Measurements from ENCODE around the gene BNIP3.

BNIP3 gene

DNA sequence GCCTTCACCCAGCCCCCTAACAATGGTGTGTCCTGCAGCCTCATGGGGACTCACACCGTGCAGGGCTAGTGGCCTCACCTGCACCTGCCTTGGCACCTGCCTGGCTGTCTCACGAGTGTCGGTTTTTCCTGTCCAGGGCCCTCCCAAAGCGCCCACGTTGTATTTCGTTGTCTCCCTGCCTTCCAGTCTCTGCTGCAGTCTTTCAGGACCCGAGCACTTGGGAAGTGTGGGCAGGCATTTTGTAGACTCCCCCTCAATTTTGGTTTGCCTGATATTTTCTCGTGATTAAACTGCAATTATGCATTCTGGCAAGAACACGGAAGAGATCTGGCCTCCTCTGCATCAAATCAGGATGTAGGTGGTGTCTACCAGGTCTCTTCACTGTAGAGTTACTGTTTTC, 17.9 kb downstream of the BNIP3 start:
- no peak for TF ChIP-seq CTCF (IDR thresholded peaks at IDR 0.05; ENCODE audit: insufficient read depth, low read depth, low read length, missing control alignments)
- no peak overlapping the region for H3K4me3 ChIP-seq (ENCODE audit: low read depth, low read length)

GRCh38 chr10:131963350-131963749, 18.4 kb downstream of the BNIP3 start:
- DNase-seq (ENCODE audit: low read depth) = no peak
- TF ChIP-seq CTCF (IDR thresholded peaks at IDR 0.05; ENCODE audit: insufficient read depth, low read depth, low read length, missing control alignments) = no peak
- H3K4me3 ChIP-seq (ENCODE audit: low read depth, low read length) = no peak overlapping the region

More for the DNA sequence above, 17.9 kb downstream of the BNIP3 start:
- DNase-seq (ENCODE audit: low read depth) = no peak

GRCh38 chr10:131961777-131962662, 19.7 kb downstream of the BNIP3 start:
- TF ChIP-seq CTCF (IDR thresholded peaks at IDR 0.05; ENCODE audit: insufficient read depth, low read depth, low read length, missing control alignments) = no peak
- no peak overlapping the region for H3K4me3 ChIP-seq (ENCODE audit: low read depth, low read length)
- DNase-seq (ENCODE audit: low read depth) = no peak

DNA sequence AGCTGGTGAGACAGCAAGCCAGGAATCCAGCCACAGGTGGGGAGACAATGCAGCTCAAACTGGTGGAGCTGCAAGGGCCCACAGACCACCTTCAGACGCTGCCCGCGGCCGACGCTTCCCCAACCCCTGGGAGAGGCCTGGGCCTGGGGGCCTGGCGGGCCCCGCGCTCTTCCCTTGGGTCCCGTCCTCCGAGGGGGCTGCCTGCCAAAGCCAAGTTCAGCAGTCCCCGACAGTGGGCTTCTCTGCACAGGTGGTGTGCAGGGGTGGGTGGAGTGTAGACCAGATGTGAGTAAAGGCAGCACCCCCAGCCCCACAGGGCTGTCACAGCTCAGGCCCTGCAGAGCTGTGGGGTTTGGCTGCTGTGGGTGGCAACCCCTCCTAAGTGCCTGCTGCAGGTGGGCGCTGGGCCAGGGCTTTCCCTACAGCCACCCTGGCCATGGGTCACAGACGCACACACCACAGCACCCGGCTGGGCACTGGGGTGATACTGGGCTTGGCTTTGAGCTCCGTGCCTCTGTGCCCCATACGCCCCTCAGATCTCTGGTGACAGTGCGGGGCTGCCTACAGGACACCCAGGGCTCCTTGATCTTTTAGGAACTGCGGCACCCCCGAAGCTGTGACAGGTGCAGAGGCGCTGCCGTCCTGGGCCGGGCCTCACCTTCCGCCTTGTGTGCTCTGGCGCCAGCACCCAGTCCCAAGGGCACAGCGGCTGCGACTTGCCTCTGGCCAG, 20.5 kb downstream of the BNIP3 start:
- no peak for DNase-seq (ENCODE audit: low read depth)
- no peak for TF ChIP-seq CTCF (IDR thresholded peaks at IDR 0.05; ENCODE audit: insufficient read depth, low read depth, low read length, missing control alignments)
- H3K4me3 ChIP-seq (ENCODE audit: low read depth, low read length) = no peak overlapping the region

DNA sequence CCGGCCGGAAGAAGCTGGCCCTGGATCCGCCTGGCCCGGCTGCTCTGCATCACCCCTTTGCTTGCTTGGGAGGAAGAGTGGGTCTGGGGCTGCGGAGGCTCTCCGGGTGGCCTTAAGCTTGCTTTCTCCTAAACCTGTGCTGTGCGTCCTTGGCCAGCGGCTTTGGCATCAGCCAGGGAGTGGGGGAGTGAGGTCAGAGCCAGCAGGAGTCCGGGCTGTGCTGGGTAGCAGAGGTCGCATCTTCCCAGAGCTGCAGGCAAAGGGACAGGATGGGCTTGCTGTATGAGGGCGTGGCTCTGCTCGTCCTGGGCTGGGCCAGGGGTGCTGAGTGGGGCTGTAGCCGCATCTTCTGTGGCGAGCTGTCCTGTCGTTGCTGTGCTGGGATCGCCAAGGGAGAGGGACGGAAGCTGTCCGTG, 21.1 kb downstream of the BNIP3 start:
- DNase-seq (ENCODE audit: low read depth) = no peak
- H3K4me3 ChIP-seq (ENCODE audit: low read depth, low read length) = no peak overlapping the region
- TF ChIP-seq CTCF (IDR thresholded peaks at IDR 0.05; ENCODE audit: insufficient read depth, low read depth, low read length, missing control alignments) = no peak

DNA sequence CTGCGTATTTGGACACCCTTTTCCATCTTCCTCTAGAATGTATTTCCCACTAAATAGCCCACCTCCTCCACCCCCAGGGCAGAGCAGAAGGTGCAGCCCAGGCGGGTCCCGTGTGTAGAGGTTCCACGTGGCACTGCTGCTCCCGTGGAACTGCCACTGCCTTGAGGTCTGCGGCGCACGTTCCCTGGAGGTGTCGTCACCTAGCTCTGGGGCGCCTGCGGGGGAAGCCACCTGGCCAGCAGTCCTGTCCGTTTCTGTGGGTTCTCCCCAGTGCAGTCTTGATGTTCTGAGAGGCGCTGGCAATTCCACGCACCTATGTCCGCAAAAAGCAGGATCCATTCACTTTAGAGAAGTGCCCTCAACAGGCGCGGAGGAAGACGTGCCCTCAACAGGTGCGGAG, 21.9 kb downstream of the BNIP3 start:
- no peak for DNase-seq (ENCODE audit: low read depth)
- no peak for TF ChIP-seq CTCF (IDR thresholded peaks at IDR 0.05; ENCODE audit: insufficient read depth, low read depth, low read length, missing control alignments)

More for the DNA sequence above, 21.9 kb downstream of the BNIP3 start:
- H3K4me3 ChIP-seq (ENCODE audit: low read depth, low read length) = no peak overlapping the region
